GM12878 (cell line): ENCODE data around the gene HCFC1R1. TPM values are rescaled to one million over a fixed set of nuclear protein-coding genes. Genes with fewer than 3 reads are reported as not detected.

ENCODE experiments used
- ATAC-seq: fragments of 200-7000 bp; cut with Tn5 transposase; 3 replicates; pipeline ENCODE4 v1.9.1; 2020; ENCODE audit warnings: mild to moderate bottlenecking, moderate library complexity
- BruUV-seq: library from RNA; stranded (reverse); fragments of 400-500 nt; replicated peaks from 2 replicates; lab custom pipeline; 2021; lab: Mats Ljungman, UMichigan
- CTCF ChIA-PET: fragments of 300-600 bp; sonication (Branson Sonifier 250); formaldehyde crosslinking; extraction: SDS; loops from one replicate; lab custom pipeline; 2021; ENCODE audit warnings: inconsistent platforms; lab: Yijun Ruan, JAX
- POLR2A ChIA-PET: fragments of 350-600 bp; formaldehyde crosslinking; extraction: SDS; loops from one replicate; lab custom pipeline; 2021; ENCODE audit warnings: inconsistent platforms; lab: Charles Lee
- RAD21 ChIA-PET: fragments of 300-600 bp; sonication (Branson Sonifier 250); formaldehyde crosslinking; loops from one replicate; lab custom pipeline; 2023; ENCODE audit warnings: antibody characterized with exemption; ENCODE audit not compliant: unreplicated experiment; lab: Charles Lee
- SMC1A ChIA-PET: fragments of 300-600 bp; sonication (Branson Sonifier 250); formaldehyde crosslinking; loops from one replicate; lab custom pipeline; 2023; ENCODE audit not compliant: unreplicated experiment, uncharacterized antibody; lab: Charles Lee
- DNase-seq: peaks from one replicate; pipeline ENCODE4 v3.0.0-alpha.2; 2011; ENCODE audit warnings: low read depth, low spot score
- FAIRE-seq: peaks from 3 replicates; lab custom pipeline; 2011; peaks lifted over from hg19 to GRCh38; lab: Jason Lieb, UNC
- H2AFZ ChIP-seq: 2 replicates; pipeline ENCODE4 v1.6.0; 2011; ENCODE audit warnings: low read depth, low read length, control low read depth; ENCODE audit not compliant: control insufficient read depth
- H3K27ac ChIP-seq: 2 replicates; pipeline ENCODE4 v1.5.1; 2011; ENCODE audit warnings: control low read depth; ENCODE audit not compliant: control insufficient read depth, insufficient read depth
- H3K27me3 ChIP-seq, 2 experiments: replicated peaks in 1 of 2; 2 replicates each; pipeline versions ENCODE4 v1.6.0 to v1.6.1; 2011; ENCODE audit warnings: low read length in 1 of 2; ENCODE audit not compliant: control insufficient read depth in 2 of 2, insufficient read depth in 2 of 2
- H3K36me3 ChIP-seq, 2 experiments: 2 replicates each; pipeline ENCODE4 v1.5.1; 2011; ENCODE audit warnings: low read length in 1 of 2; ENCODE audit not compliant: control insufficient read depth in 2 of 2, insufficient read depth in 2 of 2
- H3K4me1 ChIP-seq: 2 replicates; pipeline ENCODE4 v1.6.1; 2011; ENCODE audit warnings: mild to moderate bottlenecking, low read length, moderate library complexity, mixed read lengths; ENCODE audit not compliant: control insufficient read depth, insufficient read depth
- H3K4me2 ChIP-seq: 2 replicates; pipeline ENCODE4 v1.6.0; 2011; ENCODE audit warnings: control low read depth; ENCODE audit not compliant: control insufficient read depth, insufficient read depth
- H3K4me3 ChIP-seq: fragments of 200-600 bp; sonication (generic); 2 replicates; pipeline ENCODE4 v1.5.1; 2016
- H3K79me2 ChIP-seq: 2 replicates; pipeline ENCODE4 v1.6.0; 2011; ENCODE audit warnings: low read length; ENCODE audit not compliant: control insufficient read depth, insufficient read depth
- H3K9ac ChIP-seq: 2 replicates; pipeline ENCODE4 v1.8.0; 2011; ENCODE audit warnings: low read length, control low read depth, mixed read lengths; ENCODE audit not compliant: control insufficient read depth, insufficient read depth
- H3K9me3 ChIP-seq: replicated peaks from 3 replicates; pipeline ENCODE4 v1.5.1; 2011; ENCODE audit warnings: mild to moderate bottlenecking, low read length; ENCODE audit not compliant: control insufficient read depth, insufficient read depth
- H4K20me1 ChIP-seq: 2 replicates; pipeline ENCODE4 v1.6.0; 2011; ENCODE audit not compliant: control insufficient read depth, insufficient read depth
- CREM ChIP-seq: IDR thresholded peaks from 2 replicates; pipeline ENCODE4 v1.6.1; 2014; ENCODE audit warnings: antibody characterized with exemption, low read depth
- CTCF ChIP-seq, 3 experiments: IDR thresholded peaks in 2 of 3; conservative IDR thresholded peaks in 1 of 3; 2 replicates each; pipeline ENCODE4 v1.5.1; 2011; ENCODE audit warnings: low read depth in 3 of 3, low read length in 3 of 3, mild to moderate bottlenecking in 3 of 3, control low read depth in 2 of 3, moderate library complexity in 2 of 3, inconsistent platforms in 1 of 3, mixed read lengths in 1 of 3; ENCODE audit not compliant: control insufficient read depth in 2 of 3, insufficient read depth in 1 of 3; ENCODE audit errors: extremely low read depth in 1 of 3
- MEF2A ChIP-seq: IDR thresholded peaks from 2 replicates; pipeline ENCODE4 v1.6.1; 2011; ENCODE audit warnings: low read depth, mild to moderate bottlenecking, low read length, moderate library complexity; ENCODE audit not compliant: insufficient read depth
- MEF2B ChIP-seq: fragments of 450-650 bp; IDR thresholded peaks from 2 replicates; pipeline ENCODE4 v1.6.1; 2018; ENCODE audit warnings: mild to moderate bottlenecking, moderate library complexity; ENCODE audit not compliant: partially characterized antibody, poor library complexity, severe bottlenecking
- WGBS: methylation state at CpG from one replicate; pipeline ENCODE4 v1.1.6; 2016; ENCODE audit warnings: low lambda C conversion rate; ENCODE audit not compliant: insufficient replicate concordance, insufficient coverage; ENCODE audit errors: missing lambda C conversion rate; 5-methylcytosine and 5-hydroxymethylcytosine counted together
- in situ Hi-C: fragments of 300-500 bp; cut with MboI; formaldehyde crosslinking; loops from 9 replicates; pipeline ENCODE4 v1.14.3; 2018; ENCODE audit warnings: mixed read lengths
- intact Hi-C: fragments of 100-400 bp; cut with micrococcal nuclease; formaldehyde crosslinking; loops from one replicate; pipeline ENCODE4 v1.14.2; 2022; ENCODE audit not compliant: unreplicated experiment
- polyA plus RNA-seq, 11 experiments: library from polyadenylated mRNA; depleted of rRNA in 4 of 11; unstranded in 6 of 11; stranded (reverse) in 5 of 11; fragments of >200 nt; fragmentation: Nextera tagmentation in 4 of 11; fragmentation: Illumina TruSeq in 1 of 11; extraction: Ambion mirVana in 4 of 11; extraction: Trizol in 1 of 11; gene quantifications; 1 replicate in 1 of 11; 2 replicates in 10 of 11; pipeline versions ENCODE4 v1.2.1 to v1.2.3, GENCODE V29; 2011 to 2016; ENCODE audit warnings: inconsistent platforms in 2 of 11, missing spikeins in 2 of 11, low read depth in 1 of 11
- total RNA-seq, 4 experiments: library from RNA; depleted of rRNA in 3 of 4; stranded (reverse); fragments of >200 nt in 3 of 4; fragmentation: Illumina TruSeq in 1 of 4; extraction: Trizol in 1 of 4; gene quantifications; 2 replicates each; pipeline versions ENCODE4 v1.2.1 to v1.2.3, GENCODE V29; 2013 to 2021

Gene HCFC1R1
- total and polyA plus RNA-seq, 10 of the 15 experiments (the other 5 are each of a cell fraction or from before 2014, with no cell fraction given), result 2.8 to 42.5 (median 20.4) TPM

DNA sequence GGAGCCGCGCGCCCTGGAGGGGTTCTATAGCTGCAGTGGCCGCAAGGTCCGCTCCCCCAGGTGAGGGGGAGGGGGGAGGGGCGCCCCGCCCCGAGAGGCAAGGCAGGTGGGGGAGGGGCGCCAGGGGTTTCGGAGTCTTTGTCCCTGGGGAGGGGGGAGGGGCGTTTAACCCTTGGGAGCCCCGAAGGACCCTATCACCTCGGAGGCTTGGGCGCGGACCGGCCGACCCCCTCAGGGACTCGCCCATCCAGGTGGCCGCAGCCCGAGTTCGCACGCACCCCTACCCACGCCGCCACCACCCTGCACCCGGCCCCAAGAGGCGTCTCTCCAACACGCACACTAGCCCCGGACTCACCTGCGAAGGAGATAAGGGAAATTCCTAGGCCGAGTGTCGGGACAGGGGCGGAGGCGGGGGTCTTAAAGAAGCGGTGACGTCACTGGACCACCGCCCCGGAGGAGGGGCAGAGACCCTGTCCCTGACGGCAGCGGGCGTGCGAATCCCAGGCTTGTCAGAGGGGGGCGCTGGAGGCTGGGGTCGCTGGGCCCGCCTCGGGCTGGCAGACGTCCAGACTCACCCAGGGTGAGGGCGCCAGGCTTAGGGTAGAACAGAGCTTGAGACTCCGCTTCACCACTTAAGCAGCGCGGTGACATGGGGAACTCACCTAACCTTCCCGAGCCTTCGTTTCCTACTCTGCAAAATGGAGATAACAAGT, 5.8 kb downstream of the HCFC1R1 start, which contains the start of gene CLDN6:
Gene CLDN6, minus strand, starts transcription at position 390 of the 713 bp plus-strand sequence. CDS start 2,162 bp downstream, outside the sequence.
- no peak within 1 kb of the TSS for H2AFZ ChIP-seq
- TF ChIP-seq MEF2B (peak; percentile 40), CREM (0 out of 2 replicates have a peak, but pooled peaks have one; percentile 23), MEF2A (no peak), CTCF (IDR thresholded peaks at IDR 0.05 in 2 of 3, conservative IDR thresholded peaks at IDR 0.05 in 1 of 3; ENCODE audit: control insufficient read depth in 2 of 3, extremely low read depth in 1 of 3, insufficient read depth in 1 of 3, low read depth in 3 of 3, low read length in 3 of 3) (peak in 2 of 3 experiments; percentile 24 to 26; a peak in 3 of 6 replicates)
- ATAC-seq (no peak), DNase-seq (no peak), FAIRE-seq (no peak)
- H3K9me3 ChIP-seq, result no peaks in the 10 kb centered on the region
- H3K36me3 ChIP-seq, result no peaks in the 10 kb centered on the region; a peak in 1 of 4 replicates
- in situ Hi-C loops, result no loop called here
- WGBS, result 6% methylated on average over 40 of the region's 52 CpGs
- no peak within 1 kb of the TSS for H3K27ac ChIP-seq
- BruUV-seq, result no TSS peak
- POLR2A ChIA-PET, result no interaction called here
- H3K4me1 ChIP-seq, result peaks cover 23% of the 10 kb centered on the region
- intact Hi-C loops, result no loop called here
- SMC1A ChIA-PET, result no interaction called here
- RAD21 ChIA-PET, result no interaction called here
- CTCF ChIA-PET, result interaction anchor here (1.2 to 18.2 kb wide), 2 partner anchors 13 to 14 kb away, joined by 3 to 421 read pairs; no protein-coding TSS in a partner anchor
- no peaks in the 10 kb centered on the region for H3K79me2 ChIP-seq
- H3K27me3 ChIP-seq, result no peaks in the 10 kb centered on the region; a peak in 2 of 4 replicates
- peak within 1 kb of the TSS; percentile 33; the same call in 1 of the 2 replicates for H3K4me2 ChIP-seq
- no peak within 1 kb of the TSS for H3K9ac ChIP-seq
- no peak within 1 kb of the TSS for H3K4me3 ChIP-seq
- no peaks in the 10 kb centered on the region for H4K20me1 ChIP-seq
